Stimulated activated CD8-positive, alpha-beta memory T cell treated with anti-CD3 and anti-CD28 coated beads, Interleukin-4, amount 100 ng/mL, for 4 hours (primary cell): ENCODE results near the gene ITPKB.
A peak's percentile ranks its signal among the peaks of the same experiment; 100 is the strongest.

Experiments used
- DNase-seq, 2 donors: peaks; one replicate each; pipeline ENCODE4 v3.0.0-alpha.2; 2020; ENCODE audit warnings: low read depth in 2 of 2, low spot score in 1 of 2

ITPKB gene

DNA sequence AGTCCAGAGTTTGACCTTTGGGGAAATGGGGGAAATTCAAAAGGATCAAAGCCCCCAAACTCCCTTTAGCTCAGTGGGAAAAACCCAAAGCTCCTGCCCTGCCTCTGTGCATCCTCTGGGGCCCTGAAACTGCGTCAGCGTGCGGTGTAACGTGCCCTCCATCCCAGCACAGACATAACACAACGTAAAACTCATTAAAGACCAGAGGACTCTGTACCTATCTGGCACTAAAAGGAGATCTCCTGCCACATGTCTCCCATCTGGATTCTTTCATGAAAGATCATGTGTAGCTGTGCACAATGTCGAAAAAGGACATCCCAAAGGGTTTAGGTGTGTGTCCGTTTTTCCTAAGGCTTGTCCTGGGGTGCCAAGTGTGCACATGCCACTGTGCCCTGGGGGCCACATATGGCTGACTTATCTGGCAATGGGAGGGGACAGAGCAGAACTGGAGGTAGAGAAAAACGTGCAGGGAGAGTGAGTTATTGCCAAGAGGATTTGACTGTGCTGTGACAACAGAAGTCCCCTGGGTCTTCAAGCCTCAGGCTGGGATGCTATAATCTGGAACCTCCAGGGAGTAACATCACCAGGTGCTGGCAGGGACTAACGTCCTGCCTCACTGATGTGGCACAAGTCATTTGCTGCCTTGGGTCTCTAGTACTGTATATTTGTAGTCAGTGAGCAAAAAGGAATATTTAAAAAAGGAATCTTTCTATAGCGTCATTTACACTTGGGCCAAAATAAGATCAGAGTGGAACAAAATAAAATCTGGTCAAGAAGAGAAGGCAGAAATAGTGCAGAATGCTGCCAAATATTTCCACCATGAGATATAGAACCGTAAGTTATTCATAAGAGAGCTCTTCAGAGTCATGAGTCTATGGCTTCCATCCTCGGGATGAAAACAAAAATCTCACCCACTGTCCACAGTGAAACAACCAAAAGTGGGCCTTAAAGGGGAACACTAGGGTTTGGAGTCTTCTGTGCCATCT, 52.3 kb downstream of the ITPKB start:
- no peak for DNase-seq

DNA sequence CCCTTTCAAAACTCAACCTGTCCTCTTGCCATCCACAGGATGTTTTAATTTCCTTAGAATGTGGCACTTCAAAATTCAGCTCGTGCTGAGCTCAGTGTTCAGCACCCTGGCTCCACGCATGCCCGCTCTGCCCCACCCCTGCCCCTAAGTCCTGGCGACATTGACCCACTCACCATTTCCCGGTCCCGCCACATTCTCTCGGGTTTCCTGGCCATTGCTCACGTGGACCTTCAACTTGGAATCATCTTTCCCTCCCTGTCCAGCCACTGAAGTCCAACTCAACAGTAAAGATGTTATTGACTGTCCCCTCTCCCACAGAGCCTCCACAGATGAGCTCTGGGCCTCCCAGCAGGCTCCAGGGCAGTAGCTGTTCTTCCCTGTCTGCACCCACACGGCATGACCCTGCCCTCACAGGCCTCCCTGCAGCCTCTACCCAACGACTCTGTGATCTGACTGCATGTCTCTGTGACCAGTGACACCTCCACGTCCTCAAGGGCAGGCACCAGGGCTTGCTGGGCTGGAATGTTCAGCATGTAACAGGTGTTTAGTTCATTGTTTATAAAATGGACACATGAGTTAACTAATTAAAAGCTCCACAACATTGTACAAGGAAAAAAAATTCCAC, 53.8 kb downstream of the ITPKB start:
- no peak for DNase-seq

DNA sequence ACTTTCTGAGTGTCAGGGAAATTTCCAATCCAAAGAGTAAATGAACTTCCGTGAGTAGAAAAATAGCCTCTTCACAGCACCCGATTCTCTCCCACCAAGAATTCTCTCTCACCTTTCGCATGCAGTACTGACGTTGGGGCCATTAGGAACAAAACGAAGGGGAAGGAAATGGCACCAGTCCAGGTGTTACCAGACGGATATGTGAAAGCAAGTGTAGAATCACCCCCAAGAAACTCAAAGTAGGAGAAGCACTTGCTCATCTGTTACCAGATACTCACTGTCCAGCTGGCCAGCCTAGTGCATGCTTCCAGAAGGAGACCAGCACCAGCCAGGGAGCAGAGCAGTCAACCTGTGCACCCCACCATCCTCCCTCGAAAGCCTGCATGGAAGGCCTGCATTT, 55.1 kb downstream of the ITPKB start:
- no peak for DNase-seq

DNA sequence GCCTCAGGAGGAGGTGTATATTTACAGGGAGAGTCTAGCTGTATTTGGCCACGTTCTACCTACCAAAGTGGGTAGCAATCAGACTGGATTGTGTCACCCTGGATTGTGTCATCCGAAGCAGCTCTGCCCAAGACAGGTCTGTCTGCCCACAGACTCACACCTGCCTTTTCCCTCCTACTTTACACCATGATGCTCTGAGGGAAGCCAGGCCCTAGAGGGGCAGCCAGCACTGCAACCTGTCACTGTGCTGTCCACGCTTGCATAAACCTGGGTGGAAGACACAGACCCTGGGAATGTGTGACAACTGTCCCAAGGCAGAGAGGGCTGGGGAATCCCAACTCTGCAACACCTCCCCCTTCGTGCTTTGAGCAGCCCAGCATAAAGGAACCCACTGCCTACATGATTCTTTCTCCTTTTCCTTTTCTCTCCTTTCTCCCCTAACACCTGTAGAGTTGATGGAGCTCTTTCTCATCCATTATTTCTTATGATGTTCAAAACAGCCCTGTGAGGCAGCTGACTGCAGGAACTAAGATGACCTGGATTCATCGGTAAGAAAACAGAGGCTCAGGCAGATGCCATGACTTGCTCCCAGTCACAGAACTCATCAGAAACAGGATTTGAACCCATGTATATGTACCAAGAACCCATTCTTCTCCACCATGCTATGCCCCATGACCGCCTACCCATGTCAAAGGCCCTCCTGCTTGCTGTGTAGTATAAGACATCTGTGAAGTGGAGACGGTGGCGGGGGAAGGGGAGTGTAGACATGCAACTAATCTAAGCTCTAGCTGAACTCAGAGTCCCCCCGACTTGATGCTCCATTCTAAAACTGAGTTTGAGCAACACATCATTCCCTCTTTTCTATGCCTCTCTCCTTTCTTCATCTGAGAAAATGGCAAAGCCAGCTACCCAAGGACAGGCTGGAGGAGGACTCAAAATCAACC, 55.9 kb downstream of the ITPKB start:
- DNase-seq = no peak

DNA sequence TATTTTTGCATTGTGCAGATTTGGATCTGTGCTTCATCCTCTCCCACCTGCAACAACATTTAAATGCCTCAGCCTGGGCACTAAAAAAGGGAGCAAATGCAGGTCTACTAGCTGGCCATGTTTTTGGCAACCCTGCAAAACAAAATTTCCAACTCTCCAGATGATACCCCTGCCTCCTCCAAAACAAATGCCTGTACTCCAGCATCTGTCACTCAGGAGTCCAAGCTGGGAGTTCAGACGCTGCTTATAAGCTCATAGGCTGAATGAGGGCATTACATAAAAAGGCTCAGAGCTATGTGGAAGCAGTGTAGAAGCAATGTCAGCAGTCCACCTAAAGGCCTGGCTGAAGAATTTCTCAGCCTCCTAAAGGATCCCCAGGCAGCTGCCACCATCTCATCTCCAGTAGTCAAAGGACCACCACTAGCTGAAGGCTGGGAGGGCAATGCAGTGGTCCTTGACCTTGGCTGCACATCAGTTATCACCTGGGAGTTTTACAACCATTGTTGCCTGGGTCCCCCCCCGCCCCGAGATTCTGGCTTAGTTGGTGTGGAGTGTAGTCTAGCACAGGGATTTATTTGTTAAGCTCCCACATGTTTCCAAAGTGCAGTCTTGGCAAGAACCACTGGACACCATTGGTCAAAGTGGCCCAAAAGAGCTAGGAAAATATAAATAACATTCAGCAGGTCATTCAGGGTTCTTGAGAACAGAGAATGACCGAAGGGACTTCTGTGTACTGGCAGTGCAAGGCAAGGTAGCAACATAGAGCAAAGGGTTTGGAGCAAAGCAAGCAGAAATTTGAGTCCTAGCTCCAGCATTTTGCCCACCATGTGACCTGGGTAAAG, 57.2 kb downstream of the ITPKB start:
- DNase-seq = no peak

DNA sequence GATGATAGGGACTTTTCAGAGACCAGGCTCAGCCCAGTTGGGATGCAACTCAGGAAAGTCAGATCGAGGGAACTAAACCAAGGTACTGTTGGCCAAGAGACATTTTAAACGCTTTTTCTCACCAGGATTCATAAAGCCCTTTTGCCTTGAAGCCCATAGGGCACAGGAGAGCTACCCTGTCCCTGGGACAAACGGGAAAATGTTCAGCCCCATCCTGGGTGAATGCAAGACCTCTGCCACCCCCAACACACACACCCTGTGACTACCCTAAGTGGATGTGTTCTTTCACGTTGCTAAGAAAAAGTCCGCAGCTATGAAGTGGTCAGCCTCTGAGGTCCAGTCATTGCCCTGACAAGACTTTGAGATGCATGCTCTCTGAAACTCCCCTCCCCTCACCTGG, 58.4 kb downstream of the ITPKB start:
- DNase-seq = no peak

DNA sequence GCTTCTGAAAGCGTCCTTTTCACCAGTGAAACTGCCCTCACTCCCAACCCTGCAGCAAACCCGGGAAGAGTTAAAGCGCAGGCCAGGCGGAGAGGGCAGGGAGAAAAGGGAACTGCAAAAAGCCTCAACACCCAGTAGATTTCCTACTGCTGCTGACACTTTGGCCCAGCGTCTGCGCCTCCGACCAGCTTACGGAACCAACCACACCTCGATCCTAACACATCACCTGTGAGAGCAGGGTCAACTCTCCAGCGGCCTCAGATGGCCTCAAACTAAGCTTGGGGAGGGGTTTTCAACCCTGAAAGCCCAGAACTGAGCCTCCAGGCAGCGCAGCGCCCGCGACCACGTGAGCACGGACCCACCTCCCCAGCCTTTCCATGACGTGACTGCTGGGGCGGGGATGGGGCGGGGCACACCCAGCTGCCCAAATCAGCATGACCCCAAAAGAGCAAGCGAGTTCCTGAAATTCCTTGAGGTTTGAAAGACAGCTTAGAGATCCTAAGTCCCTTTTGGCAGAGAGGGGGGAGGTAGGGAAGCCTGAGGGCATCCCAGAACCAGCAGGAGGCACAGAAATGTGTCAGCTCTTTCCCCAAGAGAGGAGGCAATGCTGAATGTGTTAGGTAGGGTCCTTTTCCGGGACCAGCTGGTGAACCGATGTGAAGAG, 59.1 kb downstream of the ITPKB start:
- peak; percentile 72 to 75 for DNase-seq

GRCh38 chr1:226679262-226679661, 59.8 kb downstream of the ITPKB start:
- DNase-seq = no peak

DNA sequence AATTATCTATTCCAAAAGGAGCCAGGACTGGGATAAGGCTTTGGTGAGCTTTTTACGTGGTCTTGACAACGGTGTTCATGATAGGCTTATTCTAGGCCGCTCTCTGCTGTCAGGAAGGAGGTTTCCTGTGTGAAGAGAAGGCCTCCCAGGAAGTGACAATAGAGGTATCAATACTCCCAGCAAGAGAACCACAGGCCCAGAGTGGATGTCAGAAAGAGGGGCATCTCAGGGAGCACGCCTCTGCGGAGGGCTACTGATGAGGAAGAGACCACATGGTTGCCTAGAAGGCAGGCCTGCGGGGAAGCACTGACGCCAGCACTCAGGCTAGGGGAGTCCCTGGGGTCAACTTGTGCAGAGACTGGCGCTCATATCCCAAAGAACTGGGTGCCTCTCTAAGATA, 60.4 kb downstream of the ITPKB start:
- no peak for DNase-seq

- DNase-seq = no peak
Observed at GRCh38 chr1:226678251-226678650, 60.8 kb downstream of the ITPKB start.

DNA sequence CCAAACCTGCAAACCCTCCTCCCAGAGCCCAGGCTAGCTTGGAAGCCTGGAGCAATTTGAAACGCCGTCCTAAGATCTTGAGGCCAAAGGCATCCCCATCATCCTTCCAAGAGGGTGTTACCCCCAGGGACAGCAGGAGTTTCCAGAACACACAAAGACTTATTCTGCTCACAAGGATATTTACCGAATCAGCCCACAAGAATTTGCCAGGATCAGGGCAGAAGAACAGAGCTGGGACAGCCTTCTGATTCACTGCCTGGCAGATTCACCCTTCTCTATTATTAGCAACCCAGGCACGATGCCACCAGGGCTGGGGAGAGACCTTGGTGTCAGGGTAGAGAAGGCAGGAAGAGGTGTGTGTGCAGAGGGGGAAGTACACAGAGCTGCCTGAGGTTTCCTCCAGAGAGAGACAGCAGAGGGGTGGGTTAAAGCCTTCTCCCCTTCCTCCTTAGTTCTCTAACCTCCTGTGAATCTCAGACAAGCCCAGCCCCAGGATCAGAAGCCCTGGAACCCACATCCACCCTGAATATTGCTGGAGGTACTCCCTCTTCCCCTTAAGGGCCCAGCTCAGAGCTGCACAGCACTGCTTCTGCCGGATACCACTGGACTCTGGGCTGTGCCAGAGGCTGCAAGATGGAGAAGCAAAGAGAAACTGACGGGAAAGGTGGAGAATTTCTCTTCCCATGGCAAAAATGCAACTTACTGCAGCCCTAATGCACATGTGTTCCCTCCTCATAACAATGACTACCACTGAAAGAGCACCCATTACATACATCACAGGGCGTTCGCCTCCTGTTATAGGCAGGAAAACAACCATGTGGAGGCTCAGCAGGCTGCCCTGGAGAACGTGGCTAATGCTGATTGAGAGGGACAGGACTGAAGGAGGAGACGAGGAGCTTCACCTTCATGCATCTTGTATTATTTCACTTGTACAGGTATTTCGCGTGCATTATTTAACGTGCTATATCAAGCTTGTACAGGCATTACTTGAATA, 61.8 kb downstream of the ITPKB start:
- peak in 1 of 2 donors; percentile 62 for DNase-seq

GRCh38 chr1:226676381-226676780, 62.7 kb downstream of the ITPKB start:
- no peak for DNase-seq

DNA sequence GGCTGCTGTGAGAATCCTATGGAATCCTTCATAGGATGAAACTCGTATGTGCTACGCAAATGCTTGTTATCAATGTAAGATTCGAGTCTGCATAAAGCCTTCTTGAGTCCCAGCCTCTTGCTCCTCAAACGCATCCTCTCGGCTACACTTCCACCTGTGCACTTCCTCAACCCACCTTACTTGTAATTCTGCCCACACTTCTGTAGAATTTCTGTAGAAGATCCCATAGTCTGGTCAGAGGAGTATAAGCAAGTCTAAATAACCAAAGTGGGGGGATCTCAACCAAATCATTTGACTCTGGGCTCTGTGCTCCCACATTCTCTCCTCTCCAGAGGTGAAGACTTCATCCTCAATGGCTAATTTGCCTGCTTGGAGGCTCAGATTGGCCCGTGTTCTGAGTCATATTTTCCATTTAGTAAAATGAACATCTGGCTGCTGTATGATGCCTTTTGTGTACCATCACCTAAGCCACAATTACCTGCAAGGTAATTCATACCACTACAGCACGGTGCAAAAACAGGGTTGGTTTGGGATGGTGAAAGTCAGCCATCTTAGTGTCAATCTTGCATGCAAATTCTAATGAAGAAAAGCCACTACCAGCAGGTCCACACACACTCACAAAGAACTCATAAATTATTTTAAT, 63.2 kb downstream of the ITPKB start:
- DNase-seq = no peak

DNA sequence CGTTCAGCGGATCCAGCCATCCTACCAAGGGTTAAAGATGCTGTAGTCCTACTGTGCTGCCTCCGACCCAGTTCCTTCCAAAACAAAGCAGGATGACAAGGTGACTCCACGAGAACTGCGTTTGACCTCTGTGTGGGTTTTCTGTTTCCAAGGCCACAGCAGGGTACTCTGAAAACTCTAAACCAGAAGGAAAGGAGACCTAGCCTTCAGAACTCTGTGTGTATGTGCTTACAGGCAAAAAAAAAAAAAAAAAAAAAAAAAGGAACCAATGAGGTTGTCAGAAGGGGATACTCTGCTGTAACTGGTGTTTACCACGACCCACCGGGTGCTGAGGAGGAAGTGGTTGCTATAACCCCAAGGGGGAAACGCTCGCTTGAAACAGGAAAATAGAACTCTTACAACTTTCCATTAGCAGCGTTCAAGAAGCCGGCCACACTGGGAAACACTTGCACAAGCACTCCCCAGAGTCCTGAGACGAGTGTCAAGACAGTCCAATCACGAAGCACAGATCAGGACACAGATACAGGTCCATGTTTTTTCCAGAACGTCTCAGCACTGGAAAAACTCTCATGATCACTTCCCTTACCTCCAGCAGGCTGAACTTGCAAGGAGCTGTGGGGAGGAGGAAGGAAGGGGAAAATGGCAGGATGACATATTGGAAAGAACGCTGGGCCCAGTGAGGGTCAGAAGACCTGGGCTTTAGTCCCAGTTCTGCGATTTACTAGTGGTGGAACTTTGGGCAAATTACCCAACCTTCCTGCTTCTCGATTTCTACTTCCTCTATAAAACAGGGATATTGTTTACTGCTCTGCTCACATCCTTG, 64.0 kb downstream of the ITPKB start:
- peak; percentile 53 to 62 for DNase-seq

DNA sequence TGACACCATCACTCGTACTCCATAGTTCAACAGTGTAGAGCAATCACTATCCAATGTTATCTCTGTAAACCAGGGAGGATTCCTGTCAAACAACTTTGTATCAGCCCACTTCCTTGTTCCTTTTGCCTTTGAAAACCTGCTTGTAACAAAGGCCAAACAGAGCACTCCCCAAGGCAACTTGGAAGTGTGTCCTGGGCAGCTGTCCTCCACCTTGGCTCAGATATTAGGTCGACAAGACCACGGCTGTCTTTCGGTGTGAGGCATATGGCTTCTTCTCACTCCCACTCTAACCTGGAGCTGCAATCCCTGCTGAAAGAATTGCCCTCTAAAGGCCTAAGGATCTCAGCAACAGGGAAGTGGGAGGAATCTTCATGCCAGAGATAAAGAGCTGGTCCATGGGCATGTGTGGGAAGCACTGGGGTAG, 66.7 kb downstream of the ITPKB start:
- DNase-seq = no peak

DNA sequence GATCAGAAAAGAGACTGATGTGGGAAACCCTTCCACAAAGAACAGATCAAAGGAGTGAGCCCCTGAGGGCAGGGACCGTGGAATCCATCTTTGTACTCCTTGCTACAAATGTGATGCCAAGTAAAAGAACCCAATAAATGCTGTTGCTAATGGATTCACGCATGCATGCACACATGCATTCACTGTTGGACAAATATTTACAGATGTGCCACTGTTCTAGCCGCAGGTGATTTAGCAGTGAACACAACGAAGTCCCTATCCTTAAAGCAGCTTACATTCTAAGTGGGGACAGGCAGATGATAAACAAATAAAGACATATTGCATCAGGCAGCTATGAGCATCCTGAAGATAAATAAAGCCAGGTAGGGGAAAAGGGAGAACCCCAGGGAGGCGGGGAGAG, 67.8 kb downstream of the ITPKB start:
- DNase-seq = no peak

DNA sequence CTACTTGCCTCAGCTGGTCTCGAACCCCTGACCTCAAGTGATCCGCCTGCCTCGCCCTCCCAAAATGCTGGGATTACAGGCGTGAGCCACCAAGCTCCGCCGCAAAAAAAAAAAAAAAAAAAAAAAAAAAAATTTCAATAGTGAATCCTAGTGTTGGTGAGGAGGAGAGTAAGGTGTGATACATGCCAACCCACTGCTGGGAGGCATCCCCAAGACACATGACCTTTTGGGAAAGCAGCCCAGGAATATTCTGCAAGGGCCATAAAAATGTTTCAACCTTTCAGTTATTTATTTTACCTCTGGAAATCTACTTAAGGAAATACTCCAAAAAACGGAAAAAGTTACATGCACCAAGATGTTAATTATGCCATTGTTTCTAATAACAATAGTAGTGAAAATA, 69.0 kb downstream of the ITPKB start:
- DNase-seq = no peak
